ENCODE data around the gene RPL34.

- TF ChIP-seq CTCF (IDR thresholded peaks at IDR 0.05) (no peak), POLR2A (IDR thresholded peaks at IDR 0.05) (no peak)
These were observed 46.0 kb upstream of the RPL34 start for GRCh38 chr4:108574402-108574801.

Data from body of pancreas (tissue), 4 donors.